Right renal cortex interstitium (tissue), 3 donors: ENCODE data around the gene CSNK1D. TPM values are rescaled to one million over a fixed set of nuclear protein-coding genes. Genes with fewer than 3 reads are reported as not detected.

Experiments
- DNase-seq, 3 donors: peaks; one replicate each; pipeline ENCODE4 v3.0.0-alpha.2; 2013; ENCODE audit warnings: low read depth in 3 of 3, low spot score in 2 of 3
- polyA plus RNA-seq, 3 donors: library from polyadenylated mRNA; unstranded; fragments of 120-200 nt; gene quantifications; one replicate each; pipeline ENCODE4 v1.2.1, GENCODE V29; 2013; ENCODE audit not compliant: insufficient read length in 3 of 3

CSNK1D gene
- polyA plus RNA-seq, 3 donors: 108 to 115 (median 112) TPM

DNA sequence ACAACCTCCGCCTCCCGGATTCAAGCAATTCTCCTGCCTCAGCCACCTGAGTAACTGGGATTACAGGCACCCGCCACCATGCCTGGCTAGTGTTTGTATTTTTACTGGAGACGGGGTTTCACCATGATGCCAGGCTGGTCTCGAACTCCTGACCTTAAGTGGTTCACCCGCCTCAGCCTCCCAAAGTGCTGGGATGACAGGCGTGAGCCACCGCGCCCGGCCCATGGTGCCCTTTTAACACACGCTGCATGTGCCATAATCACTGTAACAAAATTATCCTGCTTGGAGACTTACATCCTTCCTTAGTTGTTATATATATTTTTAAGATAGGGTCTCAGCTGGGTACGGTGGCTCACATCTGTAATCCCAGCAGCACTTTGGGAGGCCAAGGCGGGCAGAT lies 38.5 kb upstream of the CSNK1D start:
- DNase-seq: no peak

DNA sequence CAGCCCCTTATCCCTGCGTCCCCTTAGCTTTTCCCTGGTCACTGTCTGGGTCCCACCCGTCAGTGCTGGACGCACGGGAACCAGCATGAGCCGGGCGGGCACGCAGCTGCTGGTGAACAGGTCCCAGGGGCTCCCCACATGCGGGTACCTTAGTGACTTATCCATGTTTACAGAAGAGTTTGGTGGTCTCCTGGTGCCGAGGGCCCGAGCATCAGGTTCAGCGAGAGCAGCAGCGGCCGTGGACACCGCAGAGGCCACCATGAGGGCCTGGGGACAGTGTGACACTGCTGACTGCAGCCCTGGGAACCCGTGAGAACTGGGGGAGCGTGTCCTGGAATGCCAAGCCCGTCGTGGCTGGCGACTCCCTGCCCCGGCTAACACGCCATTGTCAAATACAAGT lies 37.4 kb upstream of the CSNK1D start:
- DNase-seq: no peak

DNA sequence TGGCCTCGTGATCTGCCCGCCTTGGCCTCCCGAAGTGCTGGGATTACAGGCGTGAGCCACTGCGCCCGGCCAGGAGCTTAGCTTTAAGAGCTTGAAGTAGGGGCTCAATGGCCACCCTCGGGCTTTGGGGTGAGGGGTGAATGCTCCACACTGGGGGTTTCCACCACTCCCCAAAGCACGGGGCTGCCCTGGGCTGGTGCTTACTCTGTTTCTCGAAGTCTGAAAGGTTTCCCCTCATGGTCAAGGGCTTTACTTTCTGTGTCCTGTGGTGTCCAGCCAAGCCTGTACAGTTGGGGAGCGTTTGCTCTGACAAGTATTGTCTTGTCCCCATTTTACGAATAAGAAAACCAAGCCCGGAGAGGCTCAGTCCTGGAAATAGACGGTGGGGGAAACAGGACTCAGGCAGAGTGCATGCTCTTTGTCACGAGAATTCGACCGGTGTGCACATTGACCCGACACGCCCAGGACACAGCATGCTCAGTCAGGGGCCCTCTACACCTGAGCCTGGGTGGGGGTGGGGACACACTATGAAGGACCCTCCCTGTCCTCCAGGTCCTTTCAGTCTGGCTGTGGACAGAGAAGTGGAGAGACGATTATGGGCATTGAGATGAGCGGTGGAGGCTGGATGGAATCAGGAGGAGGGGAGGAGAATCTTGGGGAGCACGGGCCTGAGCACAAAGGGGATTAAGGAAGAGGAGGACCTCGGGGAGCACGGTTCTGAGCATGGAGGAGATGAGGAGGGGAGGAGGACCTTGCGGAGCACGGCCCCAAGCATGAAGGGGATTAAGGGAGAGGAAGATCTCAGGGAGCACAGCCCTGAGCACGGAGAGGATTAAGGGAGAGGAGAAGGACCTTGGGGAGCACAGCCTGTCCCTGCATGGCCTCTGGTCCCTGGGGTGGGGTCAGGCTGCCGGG lies 36.4 kb upstream of the CSNK1D start:
- no peak for DNase-seq

DNA sequence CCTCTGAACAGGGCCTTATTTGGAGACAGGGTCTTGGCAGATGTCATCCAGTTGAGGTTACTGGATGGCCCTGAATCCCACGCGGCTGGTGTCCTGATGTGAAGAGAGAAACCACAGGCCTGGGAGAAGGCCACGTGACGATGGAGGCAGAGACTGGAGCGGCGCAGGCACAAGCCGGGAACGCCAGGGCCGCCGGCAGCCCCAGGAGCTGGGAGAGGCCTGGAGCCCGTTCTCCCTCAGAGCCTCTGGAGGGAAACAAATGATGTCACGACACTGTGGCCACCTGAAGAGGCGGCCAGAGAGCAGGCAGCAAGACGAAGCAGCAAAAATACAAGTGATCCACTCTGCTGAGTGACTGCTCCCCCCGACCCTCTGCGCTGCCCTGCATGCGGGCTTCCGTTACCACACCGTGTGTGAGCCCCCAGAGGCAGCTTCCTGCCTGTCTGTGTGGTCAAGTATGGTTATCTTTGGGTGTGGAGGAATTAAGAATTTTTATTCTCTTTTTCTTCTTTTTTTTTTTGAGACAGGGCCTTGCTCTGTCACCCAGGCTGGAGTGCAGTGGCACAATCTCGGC lies 32.3 kb upstream of the CSNK1D start:
- no peak for DNase-seq

DNA sequence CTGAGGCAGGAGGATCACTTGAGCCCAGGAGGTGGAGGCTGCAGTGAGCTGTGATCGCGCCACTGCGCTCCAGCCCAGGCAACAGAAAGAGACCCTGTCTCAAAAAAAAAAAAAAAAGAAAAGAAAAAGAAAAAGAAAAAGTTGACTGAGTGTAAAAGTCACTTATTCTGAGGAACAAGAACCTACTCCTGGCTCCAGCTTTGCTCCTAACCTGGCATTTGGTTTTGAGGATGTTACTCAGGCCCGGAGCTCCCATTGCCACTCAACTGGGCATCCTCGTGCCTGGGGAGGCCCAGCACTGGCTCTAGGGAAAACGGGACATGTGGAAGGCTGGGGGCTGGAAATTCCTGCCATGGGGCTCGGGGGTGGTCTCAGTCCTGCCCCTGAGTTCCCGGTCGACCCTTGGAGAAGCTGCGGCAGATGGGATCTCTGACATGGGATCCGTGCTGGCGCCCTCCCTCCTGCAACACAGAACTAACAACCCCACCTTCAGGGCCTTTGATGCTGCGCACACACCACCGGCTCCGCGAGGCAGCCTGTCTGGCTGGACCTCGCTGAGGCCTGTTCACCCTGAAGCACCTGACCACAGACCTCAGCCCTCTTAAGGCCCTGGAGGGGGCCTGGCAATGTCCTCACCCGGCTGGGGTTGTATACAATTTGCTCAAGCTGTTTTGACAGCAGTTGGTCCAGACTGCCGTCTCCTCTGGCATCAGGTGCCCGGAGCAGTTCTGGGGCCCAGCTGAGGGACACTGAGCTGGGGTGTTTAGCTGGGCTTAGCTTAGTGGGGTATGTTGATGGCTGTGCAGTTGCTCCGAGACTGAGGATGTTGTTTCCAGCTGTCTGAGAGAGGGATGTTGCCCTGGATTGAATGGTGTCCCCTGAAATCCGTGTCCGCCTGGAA lies 31.6 kb upstream of the CSNK1D start:
- no peak for DNase-seq

DNA sequence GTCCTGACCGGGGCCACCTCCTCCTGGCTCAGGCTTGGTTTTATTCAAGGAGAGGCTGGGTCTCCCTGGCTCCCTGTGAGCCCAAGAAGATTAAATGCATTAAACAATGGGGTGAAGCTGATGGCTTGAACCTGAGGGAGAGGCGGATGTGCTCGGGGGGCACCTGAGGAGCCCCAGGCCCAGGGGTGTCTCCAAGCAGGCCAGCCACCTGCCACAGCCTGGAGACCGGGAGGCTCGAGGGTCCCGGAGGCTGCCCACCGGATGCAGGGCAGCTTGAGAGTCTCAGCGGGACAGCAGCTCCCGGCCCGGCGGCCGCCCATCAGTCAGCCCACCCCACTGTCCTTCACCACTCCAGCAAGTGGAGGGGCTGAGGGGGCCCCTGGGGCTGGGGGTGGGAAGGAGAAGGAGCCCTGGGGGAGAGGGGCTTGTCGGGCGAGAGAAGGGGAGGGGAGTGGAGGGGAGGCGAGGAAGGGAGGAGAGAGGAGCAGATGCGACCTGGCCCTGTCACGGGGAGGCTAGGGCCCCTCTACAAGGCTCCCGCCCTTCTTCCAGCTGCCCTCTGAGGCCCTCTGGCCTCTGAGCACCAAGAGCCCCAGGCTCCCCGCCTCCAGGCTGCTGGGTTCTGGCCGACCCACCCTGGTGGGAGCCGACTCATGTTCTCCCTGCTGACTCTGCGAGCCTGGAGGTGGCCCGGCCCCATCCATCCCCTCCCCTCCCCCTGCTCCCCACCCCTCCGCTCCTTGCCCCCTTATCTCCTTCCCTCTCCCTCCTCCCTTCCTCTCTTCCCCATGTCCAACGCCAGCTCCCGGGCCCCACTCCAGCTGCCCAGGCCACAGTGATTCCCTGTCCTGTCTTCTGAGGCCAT lies 30.7 kb upstream of the CSNK1D start:
- DNase-seq: no peak

DNA sequence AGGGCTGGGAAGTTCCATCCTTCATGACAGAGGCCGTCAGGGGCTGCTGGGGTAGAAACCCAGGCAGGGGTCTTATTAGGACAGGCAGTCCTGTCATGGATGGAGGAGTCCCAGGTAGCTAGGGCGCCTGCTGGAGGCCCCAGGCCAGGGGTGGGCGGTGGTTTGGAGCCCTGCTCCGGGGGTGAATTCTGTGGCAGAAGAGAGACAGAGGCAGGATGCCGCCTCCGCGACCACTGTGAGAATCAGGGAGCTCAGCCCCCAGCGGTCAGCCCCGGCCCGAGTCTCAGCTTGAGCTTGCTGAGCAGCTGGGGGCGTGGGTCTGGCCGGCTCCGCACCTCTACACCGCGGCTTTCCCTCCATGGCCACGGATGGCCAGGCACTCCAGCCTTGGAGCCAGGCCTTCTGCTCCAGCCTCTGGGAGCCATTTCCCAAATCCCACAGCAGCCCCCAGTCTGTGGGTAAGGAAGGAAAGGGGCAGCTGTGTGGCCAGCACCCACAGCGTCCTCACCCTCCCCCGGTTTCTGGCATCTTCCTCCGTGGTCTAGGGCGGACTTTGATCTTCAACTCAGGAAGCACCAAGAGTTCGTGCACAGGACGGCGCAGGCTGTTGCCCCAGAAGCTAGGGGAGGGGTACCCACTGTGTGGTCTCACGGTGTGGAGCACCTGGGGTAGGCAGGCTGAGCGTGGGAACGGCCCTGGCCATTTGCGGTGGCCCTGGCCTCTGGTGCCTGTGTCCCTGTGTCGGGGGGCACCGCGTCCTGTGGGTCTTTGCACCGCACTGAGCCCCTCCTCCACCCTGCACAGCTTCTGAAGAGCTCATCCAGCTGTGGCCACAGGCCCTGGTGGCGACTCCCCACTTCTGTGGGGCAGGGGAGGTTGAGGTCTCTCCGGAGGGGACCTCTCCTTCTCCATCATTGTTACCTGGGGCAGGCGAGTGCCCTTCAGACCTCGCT lies 29.8 kb upstream of the CSNK1D start:
- no peak for DNase-seq

DNA sequence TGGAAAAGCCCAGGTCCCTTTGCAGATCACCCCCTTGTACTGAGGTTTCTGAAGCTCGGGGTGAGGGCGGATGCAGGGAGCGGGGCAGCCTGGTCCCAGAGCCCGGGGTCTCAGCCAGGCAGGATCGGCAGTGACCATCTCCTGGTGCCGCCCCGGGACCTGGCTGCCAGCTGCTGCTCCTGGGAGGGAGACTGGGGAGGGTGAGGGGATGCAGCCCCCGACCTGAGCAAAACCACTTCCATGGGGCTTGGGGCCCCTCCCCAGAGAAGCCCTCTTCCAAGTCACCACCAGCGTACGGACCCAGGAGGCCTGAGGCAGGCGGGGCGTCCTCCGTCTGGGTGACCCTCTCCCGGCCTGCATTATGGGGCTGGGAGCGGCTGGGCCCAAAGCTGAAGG lies 29.1 kb upstream of the CSNK1D start:
- DNase-seq: no peak

DNA sequence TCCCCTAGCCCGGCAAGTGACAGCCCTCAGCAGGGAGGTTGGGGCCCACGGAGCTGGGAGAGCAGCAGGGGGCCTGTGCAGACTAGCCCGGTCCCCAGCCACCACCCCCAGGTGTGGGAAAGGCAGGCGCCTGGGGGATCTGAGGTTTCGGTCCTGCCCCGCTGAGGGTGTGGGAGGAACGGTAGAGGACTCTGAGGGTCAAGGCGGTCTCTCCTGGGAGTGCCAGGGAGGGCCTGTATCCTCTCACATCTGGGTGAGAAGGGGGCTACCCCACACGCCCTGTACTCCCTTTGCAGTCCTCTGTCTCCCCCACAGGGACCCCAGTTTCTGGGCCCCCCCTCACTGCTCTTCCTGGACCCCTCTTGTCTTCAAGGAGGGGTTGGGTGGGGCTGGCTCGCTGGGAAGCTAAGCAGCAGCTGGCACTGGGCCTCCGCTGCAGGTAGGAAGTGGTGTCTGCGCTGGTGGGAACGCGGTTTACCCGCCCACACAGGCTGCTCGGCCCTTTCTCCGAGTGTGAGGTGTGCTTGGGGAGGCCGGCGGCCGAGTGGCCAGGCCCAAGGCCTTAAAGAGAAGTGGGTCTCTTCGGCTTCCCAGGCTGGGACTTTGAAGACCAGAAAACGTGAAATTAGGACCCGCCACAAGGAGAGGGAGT lies 28.5 kb upstream of the CSNK1D start:
- no peak for DNase-seq

DNA sequence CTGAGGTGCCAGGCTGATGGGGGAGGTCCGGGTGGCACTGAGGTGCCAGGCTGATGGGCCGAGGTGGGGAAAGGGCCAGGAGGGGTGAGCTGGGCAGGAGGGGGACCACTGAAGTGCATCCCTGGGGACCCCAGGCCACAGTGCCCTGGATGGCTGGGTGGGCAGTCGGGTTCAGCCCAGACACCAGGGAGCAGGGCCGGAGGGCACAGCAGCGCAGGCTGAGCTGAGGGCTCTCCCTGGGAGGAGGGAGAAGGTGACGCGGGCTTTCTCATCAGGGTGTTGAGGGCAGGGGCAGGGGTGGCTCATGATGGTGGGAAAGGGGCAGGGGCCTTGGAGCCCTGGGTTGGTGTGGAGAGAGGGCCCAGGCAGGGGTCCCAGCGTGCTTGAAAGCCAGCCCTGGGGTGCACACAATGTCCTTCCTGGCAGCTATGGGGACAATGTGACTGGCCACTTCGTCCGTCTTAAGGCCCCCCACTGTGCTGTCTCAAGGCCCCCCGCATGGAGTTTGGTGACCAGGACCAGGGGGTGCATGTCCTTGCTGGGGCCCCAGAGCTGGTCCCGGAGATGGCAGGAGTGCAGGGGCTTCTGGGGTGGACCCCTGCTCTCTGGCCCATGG lies 27.9 kb upstream of the CSNK1D start:
- no peak for DNase-seq

DNA sequence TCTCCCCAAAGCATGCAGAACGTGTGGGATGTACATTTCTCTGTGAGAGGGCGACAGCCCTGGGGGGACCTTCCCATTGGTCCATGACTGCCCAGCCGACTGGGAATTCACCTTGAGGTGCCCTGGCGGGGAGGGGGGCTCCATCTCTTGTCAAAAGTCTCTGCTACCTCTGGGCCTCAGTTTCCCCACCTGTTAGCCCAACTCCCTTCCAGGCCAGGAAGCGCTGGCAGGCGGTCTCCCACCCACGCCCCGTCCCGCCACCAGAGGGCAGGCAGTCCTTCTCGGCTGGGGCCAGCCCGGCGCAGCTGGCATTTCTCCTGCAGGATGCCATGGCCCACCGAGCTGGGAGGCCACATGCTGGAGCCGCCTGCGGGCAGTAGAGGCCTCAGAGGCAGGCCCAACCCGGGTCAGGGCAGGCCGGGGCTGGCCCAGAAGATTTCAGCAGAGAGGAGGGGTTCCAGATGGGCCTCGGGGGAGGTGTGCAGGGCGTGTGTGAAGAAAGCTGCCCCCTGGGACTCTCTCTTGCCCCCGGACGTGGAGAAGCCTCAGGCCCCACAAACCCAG lies 27.3 kb upstream of the CSNK1D start:
- DNase-seq: no peak

DNA sequence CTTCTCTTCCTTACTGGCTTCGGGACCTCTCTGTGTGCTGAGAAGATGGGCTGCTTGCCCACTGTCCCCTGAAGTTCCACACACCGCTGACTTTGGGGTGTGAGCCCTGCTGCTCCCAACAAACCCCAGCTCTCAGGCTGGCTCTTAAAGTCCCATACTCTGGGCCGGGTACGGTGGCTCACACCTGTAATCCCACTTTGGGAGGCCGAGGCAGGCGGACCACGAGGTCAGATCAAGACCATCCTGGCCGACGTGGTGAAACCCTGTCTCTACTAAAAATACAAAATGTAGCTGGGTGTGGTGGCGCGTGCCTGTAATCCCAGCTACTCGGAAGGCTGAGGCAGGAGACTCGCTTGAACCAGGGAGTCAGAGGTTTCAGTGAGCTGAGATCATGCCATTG lies 26.7 kb upstream of the CSNK1D start:
- DNase-seq: no peak

DNA sequence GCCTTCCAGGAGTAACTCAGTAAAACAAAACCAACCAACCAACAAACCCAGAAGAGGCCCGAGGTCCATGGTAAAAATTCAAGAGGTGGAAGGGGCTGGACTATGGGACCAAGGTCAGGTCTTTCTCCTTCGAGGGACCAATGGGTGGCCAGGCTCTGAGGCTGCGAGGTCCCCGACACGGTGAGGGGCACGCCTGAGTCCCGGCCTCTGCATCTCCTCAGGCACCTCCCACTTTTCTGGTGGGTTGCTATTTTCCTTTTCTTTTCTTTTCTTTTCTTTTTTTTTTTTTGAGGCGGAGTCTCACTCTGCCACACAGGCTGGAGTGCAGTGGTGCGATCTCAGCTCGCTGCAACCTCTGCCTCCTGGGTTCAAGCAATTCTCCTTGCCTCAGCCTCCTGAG lies 26.0 kb upstream of the CSNK1D start:
- no peak for DNase-seq

DNA sequence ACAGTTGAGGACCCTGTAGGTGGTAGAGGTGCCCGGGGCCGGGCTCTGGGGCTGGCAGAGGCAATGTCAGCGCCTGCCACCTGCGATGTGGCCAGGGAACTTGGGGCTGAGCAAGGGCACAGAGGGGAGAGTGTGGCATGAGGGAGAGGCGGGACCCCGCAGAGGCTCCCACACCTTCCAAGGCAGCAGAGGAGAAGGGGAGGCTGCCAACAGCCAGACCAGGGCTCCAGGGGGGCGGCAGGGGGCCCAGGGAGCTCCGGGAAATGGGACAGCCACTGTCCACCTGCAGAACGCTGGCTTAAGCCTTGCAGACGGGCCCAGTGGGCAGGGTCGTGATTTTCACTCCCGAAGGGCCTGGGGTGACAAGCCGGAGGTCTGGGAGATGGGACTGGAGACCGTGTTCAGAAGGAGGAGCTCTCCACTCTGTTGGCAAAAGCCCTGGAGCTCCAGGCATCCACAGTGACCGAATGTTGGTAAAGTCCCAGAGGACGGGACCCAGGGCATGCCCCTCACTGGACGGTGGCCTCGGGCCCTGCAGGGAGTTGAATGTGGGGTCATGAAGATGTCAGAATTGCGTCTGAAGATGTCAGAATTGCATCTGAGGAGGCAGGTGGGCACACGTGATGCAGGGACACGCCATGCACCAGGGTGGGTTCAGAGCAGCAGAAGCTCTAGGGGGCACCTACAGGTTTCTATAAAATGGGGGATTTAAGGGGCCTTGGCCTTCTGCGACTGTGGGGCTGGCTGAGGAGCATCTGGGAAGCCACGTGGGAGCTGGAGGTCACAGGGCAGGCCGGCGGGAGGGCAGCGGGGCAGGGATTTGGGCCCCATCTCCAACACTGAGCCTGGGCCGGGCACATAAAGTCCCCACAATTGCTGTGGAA lies 25.3 kb upstream of the CSNK1D start:
- DNase-seq: no peak

DNA sequence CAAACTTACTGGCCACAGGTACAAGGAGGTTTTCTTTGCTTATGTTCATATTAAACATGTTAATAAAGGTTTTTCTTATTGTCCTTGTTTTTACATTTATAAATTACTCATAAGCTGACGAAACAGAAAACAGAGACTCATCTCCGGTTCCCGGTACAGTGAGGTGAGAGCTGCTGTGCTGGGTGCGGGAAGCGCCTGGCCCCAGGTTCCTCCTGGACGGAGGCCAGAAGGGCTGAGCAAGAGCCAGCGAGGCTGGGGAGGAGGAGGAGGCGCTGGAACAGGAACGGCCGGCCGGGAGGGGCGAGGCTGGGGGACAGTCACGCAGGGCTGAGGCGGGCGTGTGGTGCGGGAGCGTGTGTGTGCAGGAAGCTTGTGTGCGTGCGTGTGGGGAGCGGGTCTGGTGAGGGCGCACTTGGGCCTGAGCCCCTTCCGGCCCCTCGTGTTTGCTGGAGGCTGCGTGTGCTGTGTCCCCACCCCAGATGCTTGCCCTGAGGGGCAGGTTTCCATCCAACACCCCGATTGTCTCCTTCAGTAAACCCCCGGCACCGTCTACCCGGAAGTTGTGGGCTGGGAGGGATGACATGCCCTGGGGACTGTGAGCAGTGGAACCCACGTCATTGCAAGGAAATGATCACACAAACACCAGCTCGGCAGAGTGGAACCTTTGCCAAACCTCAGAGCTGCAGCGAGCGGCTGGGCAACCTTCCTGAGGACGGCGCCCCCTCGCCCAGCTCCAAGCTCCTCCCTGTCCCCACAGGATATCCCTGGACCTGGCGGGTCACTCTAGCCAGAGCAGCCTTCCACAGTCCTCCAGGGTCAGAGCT lies 24.4 kb upstream of the CSNK1D start:
- DNase-seq: no peak

DNA sequence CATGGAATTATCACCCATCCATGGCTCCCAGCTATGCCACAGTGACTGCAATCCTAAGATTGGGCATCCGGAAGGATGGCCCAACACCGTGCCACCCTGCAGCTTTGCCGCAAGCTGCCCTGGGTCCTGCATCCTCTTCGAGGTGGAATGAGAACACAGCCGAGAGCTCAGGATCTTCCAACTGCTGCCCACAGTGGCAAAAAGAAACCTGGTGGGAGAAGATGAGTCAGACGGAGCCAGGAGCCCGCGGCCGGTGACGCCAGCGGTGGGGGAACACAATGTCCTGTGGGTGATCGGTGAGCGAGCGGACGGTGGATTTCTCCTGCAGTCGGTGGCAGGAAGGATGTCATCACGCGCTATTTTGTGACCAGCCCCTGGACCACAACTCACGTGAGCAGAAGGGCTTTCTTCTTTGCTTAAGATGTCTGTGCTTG lies 23.8 kb upstream of the CSNK1D start:
- DNase-seq: no peak
